ENCODE data around the gene KRTAP10-10.
"Not testable (repeated sequence)": the region's sequence is repeated elsewhere in the genome, so short reads cannot be mapped to it uniquely, and the experiment has no call there.

Gene KRTAP10-10

GRCh38 chr21:44627181-44627822 lies 9.9 kb upstream of the KRTAP10-10 start:
- DNase-seq: not testable (repeated sequence)

- not testable (repeated sequence) for DNase-seq
Measured at GRCh38 chr21:44627831-44628233, 9.3 kb upstream of the KRTAP10-10 start.

GRCh38 chr21:44628707-44629391 lies 8.3 kb upstream of the KRTAP10-10 start:
- no peak for DNase-seq

- DNase-seq: no peak
Measured at GRCh38 chr21:44630440-44630839, 6.7 kb upstream of the KRTAP10-10 start.

GRCh38 chr21:44632067-44632466 lies 5.1 kb upstream of the KRTAP10-10 start:
- no peak for DNase-seq

GRCh38 chr21:44636209-44637017 lies 743 bp upstream of the KRTAP10-10 start:
- DNase-seq: no peak

GRCh38 chr21:44637851-44638348 lies 744 bp downstream of the KRTAP10-10 start:
- DNase-seq: not testable (repeated sequence)

- DNase-seq: not testable (repeated sequence)
Measured at GRCh38 chr21:44638506-44639330, 1.6 kb downstream of the KRTAP10-10 start.

GRCh38 chr21:44639331-44639655 lies 2.1 kb downstream of the KRTAP10-10 start:
- DNase-seq: no peak

GRCh38 chr21:44640761-44641160 lies 3.6 kb downstream of the KRTAP10-10 start:
- DNase-seq: no peak

GRCh38 chr21:44643741-44644310 lies 6.7 kb downstream of the KRTAP10-10 start:
- no peak for DNase-seq

GRCh38 chr21:44644878-44645277 lies 7.7 kb downstream of the KRTAP10-10 start:
- DNase-seq: no peak

GRCh38 chr21:44646366-44647221 lies 9.4 kb downstream of the KRTAP10-10 start, which contains the start of gene KRTAP10-11:
Gene KRTAP10-11, plus strand, starts transcription at chr21:44646414. Its CDS starts 45 bp downstream, at chr21:44646459.
- DNase-seq: peak; percentile 81

- no peak for DNase-seq
Measured at GRCh38 chr21:44647222-44647552, 10.0 kb downstream of the KRTAP10-10 start.

GRCh38 chr21:44648557-44649311 lies 11.6 kb downstream of the KRTAP10-10 start:
- no peak for DNase-seq

GRCh38 chr21:44649521-44650100 lies 12.5 kb downstream of the KRTAP10-10 start:
- no peak for DNase-seq

GRCh38 chr21:44650265-44650972 lies 13.3 kb downstream of the KRTAP10-10 start:
- DNase-seq: no peak

GRCh38 chr21:44650973-44651675 lies 14.0 kb downstream of the KRTAP10-10 start:
- no peak for DNase-seq

- DNase-seq: peak; percentile 29
Measured at GRCh38 chr21:44653123-44653522, 16.0 kb downstream of the KRTAP10-10 start.

All from NCI-H345 (cell line).